ENCODE data around the gene MRPS25. TPM values are rescaled to one million over a fixed set of nuclear protein-coding genes. Genes with fewer than 3 reads are reported as not detected.

Gene MRPS25
- total and polyA plus RNA-seq, 2 donors (not counting 3 experiments of a cell fraction or from before 2014, with no cell fraction given) = 32.5 to 68.7 TPM

GRCh38 chr3:15092686-15093085, 27.6 kb upstream of the MRPS25 start:
- Histone ChIP-seq H3K27me3 (ENCODE audit: control insufficient read depth in 2 of 2, insufficient read depth in 2 of 2, low read length in 2 of 2) (no peaks in the 10 kb centered on the region), H3K27ac (ENCODE audit: insufficient read depth, low read depth, low read length) (no peak overlapping the region), H3K79me2 (ENCODE audit: control insufficient read depth, insufficient read depth, low read length) (peaks cover 4% of the 10 kb centered on the region), H4K20me1 (replicated peaks; ENCODE audit: control insufficient read depth, extremely low read depth, insufficient read depth, low read length) (no peaks in the 10 kb centered on the region), H3K9me1 (replicated peaks; ENCODE audit: control insufficient read depth, extremely low read depth, insufficient read depth, low read length) (no peaks in the 10 kb centered on the region), H3K36me3 (ENCODE audit: control insufficient read depth in 2 of 2, extremely low read depth in 1 of 2, insufficient read depth in 2 of 2, low read length in 2 of 2) (peaks cover 14 to 18% of the 10 kb centered on the region in 2 experiments), H3K9ac (replicated peaks; ENCODE audit: extremely low read depth, insufficient read depth, low read length) (no peak overlapping the region), H3K4me1 (ENCODE audit: control insufficient read depth, extremely low read depth, insufficient read depth, low read length) (peaks cover 2% of the 10 kb centered on the region), H3K9me3 (replicated peaks; ENCODE audit: control insufficient read depth, insufficient read depth, low read length) (no peaks in the 10 kb centered on the region), H3K4me3 (replicated peaks in 1 of 3; ENCODE audit: insufficient read depth in 1 of 3, low read depth in 1 of 3, low read length in 3 of 3) (no peak overlapping the region), H3K4me2 (ENCODE audit: insufficient read depth, low read length) (no peak overlapping the region), H2AFZ (ENCODE audit: low read depth, low read length) (no peak overlapping the region)
- FAIRE-seq (no peak), DNase-seq (ENCODE audit: low read depth, low spot score) (no peak)
- dilution Hi-C loops (cut with MboI; ENCODE audit: extremely low pct_ligation_motif_present, low sequenced_read_pairs) (no loop called here), intact Hi-C loops (cut with micrococcal nuclease) (no loop called here)
- ChIA-PET POLR2A (no interaction called here), CTCF (no interaction called here)
- no TSS peak for BruUV-seq (replicated peaks)
- TF ChIP-seq GATA2 (IDR thresholded peaks at IDR 0.05; ENCODE audit: insufficient read depth, insufficient read length, low read depth, low read length) = no peak
- no peak for TF ChIP-seq JUN (IDR thresholded peaks at IDR 0.05; ENCODE audit: borderline replicate concordance, insufficient read depth, insufficient read length, low read depth)
- TF ChIP-seq FOS (IDR thresholded peaks at IDR 0.05; ENCODE audit: borderline replicate concordance, insufficient read depth, low read length) = no peak
- TF ChIP-seq, protein P1, sequence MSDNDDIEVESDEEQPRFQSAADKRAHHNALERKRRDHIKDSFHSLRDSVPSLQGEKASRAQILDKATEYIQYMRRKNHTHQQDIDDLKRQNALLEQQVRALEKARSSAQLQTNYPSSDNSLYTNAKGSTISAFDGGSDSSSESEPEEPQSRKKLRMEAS (IDR thresholded peaks at IDR 0.05; ENCODE audit: insufficient read depth, insufficient read length) = no peak
- TF ChIP-seq POLR2AphosphoS5 (IDR thresholded peaks at IDR 0.05; ENCODE audit: insufficient read depth, low read depth, low read length) = no peak
- TF ChIP-seq EZH2 (IDR thresholded peaks at IDR 0.05; ENCODE audit: borderline replicate concordance, low read depth, low read length, severe bottlenecking) = no peak
- TF ChIP-seq POLR2A (IDR thresholded peaks at IDR 0.05; ENCODE audit: low read depth, low read length) = no peak
- TF ChIP-seq MYC (IDR thresholded peaks at IDR 0.05; ENCODE audit: low read depth, low read length) = no peak
- TF ChIP-seq CTCF (IDR thresholded peaks at IDR 0.05; ENCODE audit: extremely low read depth in 1 of 2, insufficient read depth in 1 of 2, low read depth in 1 of 2, low read length in 2 of 2) = no peak

All from endothelial cell of umbilical vein (primary cell).